Neural progenitor cell (in vitro differentiated cells): ENCODE results near the gene AGMO. TPM values are rescaled to one million over a fixed set of nuclear protein-coding genes. Genes with fewer than 3 reads are reported as not detected.

Source experiments
- DNase-seq: peaks from one replicate; pipeline ENCODE4 v3.0.0-alpha.2; 2016; ENCODE audit warnings: low spot score
- H2AFZ ChIP-seq: fragments of 200-600 bp; sonication (generic); replicated peaks from 2 replicates; pipeline ENCODE4 v1.6.1; 2016; ENCODE audit warnings: antibody characterized with exemption
- H3F3A ChIP-seq: fragments of 200-600 bp; sonication (generic); 2 replicates; pipeline ENCODE4 v1.6.1; 2016; ENCODE audit warnings: antibody characterized with exemption, low read depth
- H3K27ac ChIP-seq: fragments of 200-600 bp; sonication (generic); 2 replicates; pipeline ENCODE4 v1.5.1; 2016; ENCODE audit warnings: mild to moderate bottlenecking
- H3K27me3 ChIP-seq: fragments of 200-600 bp; sonication (generic); 2 replicates; pipeline ENCODE4 v1.6.1; 2016; ENCODE audit warnings: mild to moderate bottlenecking, moderate library complexity
- H3K36me3 ChIP-seq: fragments of 200-600 bp; sonication (generic); 2 replicates; pipeline ENCODE4 v1.5.1; 2016
- H3K4me1 ChIP-seq: fragments of 200-600 bp; sonication (generic); 2 replicates; pipeline ENCODE4 v1.6.1; 2016; ENCODE audit warnings: mixed run types
- H3K4me2 ChIP-seq: fragments of 200-600 bp; sonication (generic); 2 replicates; pipeline ENCODE4 v1.6.1; 2016
- H3K4me3 ChIP-seq: fragments of 200-600 bp; sonication (generic); 2 replicates; pipeline ENCODE4 v1.5.1; 2016
- H3K79me2 ChIP-seq: fragments of 200-600 bp; sonication (generic); 2 replicates; pipeline ENCODE4 v1.6.1; 2016; ENCODE audit warnings: low read depth
- H3K9ac ChIP-seq: fragments of 200-600 bp; sonication (generic); 2 replicates; pipeline ENCODE4 v1.6.1; 2016
- H3K9me3 ChIP-seq: fragments of 200-600 bp; sonication (generic); 2 replicates; pipeline ENCODE4 v1.5.1; 2016; ENCODE audit warnings: low read depth
- H4K20me1 ChIP-seq: fragments of 200-600 bp; sonication (generic); 2 replicates; pipeline ENCODE4 v1.6.1; 2016; ENCODE audit warnings: low read depth
- H3K27ac Mint-ChIP-seq: 3 replicates; pipeline ENCODE4 v1.8.0; 2021; ENCODE audit warnings: mixed read lengths
- H3K27me3 Mint-ChIP-seq: 2 replicates; pipeline ENCODE4 v1.8.0; 2022; ENCODE audit warnings: low read depth, mild to moderate bottlenecking, inconsistent platforms, moderate library complexity, mixed read lengths; ENCODE audit not compliant: insufficient read depth
- H3K36me3 Mint-ChIP-seq: 3 replicates; pipeline ENCODE4 v1.8.0; 2021; ENCODE audit warnings: mixed read lengths
- H3K4me1 Mint-ChIP-seq: 3 replicates; pipeline ENCODE4 v1.8.0; 2021; ENCODE audit warnings: mixed read lengths
- H3K4me3 Mint-ChIP-seq: 3 replicates; pipeline ENCODE4 v1.8.0; 2021; ENCODE audit warnings: mild to moderate bottlenecking, moderate library complexity, mixed read lengths
- H3K9me3 Mint-ChIP-seq: 3 replicates; pipeline ENCODE4 v1.8.0; 2020; ENCODE audit warnings: mixed read lengths
- CTCF ChIP-seq: fragments of 200-600 bp; sonication (generic); IDR thresholded peaks from 2 replicates; pipeline ENCODE4 v1.5.1; 2017; ENCODE audit warnings: antibody characterized with exemption, mild to moderate bottlenecking
- EZH2 ChIP-seq: fragments of 200-600 bp; sonication (generic); IDR thresholded peaks from 2 replicates; pipeline ENCODE4 v1.6.1; 2017; ENCODE audit warnings: antibody characterized with exemption, mild to moderate bottlenecking, moderate library complexity
- EZH2phosphoT487 ChIP-seq: fragments of 200-600 bp; sonication (generic); IDR thresholded peaks from 2 replicates; pipeline ENCODE4 v1.6.1; 2017; ENCODE audit warnings: antibody characterized with exemption
- total RNA-seq: library from RNA; depleted of rRNA; stranded (reverse); fragments of >200 nt; gene quantifications from 2 replicates; pipeline ENCODE4 v1.2.3, GENCODE V29; 2015; ENCODE audit warnings: low replicate concordance

AGMO gene
- total RNA-seq, 1 donor from 2014 or later: 0.30 TPM

- peaks cover 3% of the 10 kb centered on the region for H3K9me3 Mint-ChIP-seq
- H3K27ac ChIP-seq: no peak overlapping the region
- H3K9ac ChIP-seq: no peak overlapping the region
- H3K36me3 ChIP-seq: no peaks in the 10 kb centered on the region
- H3K4me1 Mint-ChIP-seq: no peaks in the 10 kb centered on the region
- H3K36me3 Mint-ChIP-seq: no peaks in the 10 kb centered on the region
- no peaks in the 10 kb centered on the region for H3K9me3 ChIP-seq
- no peak overlapping the region for H2AFZ ChIP-seq
- no peak overlapping the region for H3K4me3 ChIP-seq
- H3K79me2 ChIP-seq: no peaks in the 10 kb centered on the region
- H3K4me2 ChIP-seq: no peak overlapping the region
- no peaks in the 10 kb centered on the region for H4K20me1 ChIP-seq
- H3F3A ChIP-seq: no peaks in the 10 kb centered on the region
- TF ChIP-seq EZH2: no peak
- no peak for TF ChIP-seq CTCF
- no peak for TF ChIP-seq EZH2phosphoT487
- no peaks in the 10 kb centered on the region for H3K27me3 ChIP-seq
- no peaks in the 10 kb centered on the region for H3K27me3 Mint-ChIP-seq
- DNase-seq: no peak
- H3K4me3 Mint-ChIP-seq: no peak overlapping the region
- H3K4me1 ChIP-seq: no peaks in the 10 kb centered on the region
- no peak overlapping the region for H3K27ac Mint-ChIP-seq
These were observed 251.9 kb downstream of the AGMO start for GRCh38 chr7:15309872-15310271.

- Histone ChIP-seq H3K27me3 (no peaks in the 10 kb centered on the region), H4K20me1 (no peaks in the 10 kb centered on the region)
- H3K27ac Mint-ChIP-seq: no peak overlapping the region
These were observed 253.0 kb downstream of the AGMO start for GRCh38 chr7:15308821-15309220.

GRCh38 chr7:15306296-15306695 lies 255.5 kb downstream of the AGMO start:
- H3K9ac ChIP-seq: no peak overlapping the region
- DNase-seq: no peak
- no peak overlapping the region for H2AFZ ChIP-seq
- H3K27me3 ChIP-seq: no peaks in the 10 kb centered on the region
- H3K36me3 ChIP-seq: no peaks in the 10 kb centered on the region
- TF ChIP-seq CTCF (no peak), EZH2 (no peak), EZH2phosphoT487 (no peak)
- no peaks in the 10 kb centered on the region for H3K9me3 ChIP-seq
- H3K27ac ChIP-seq: no peak overlapping the region
- H3K4me2 ChIP-seq: no peak overlapping the region
- H4K20me1 ChIP-seq: no peaks in the 10 kb centered on the region
- no peaks in the 10 kb centered on the region for H3K79me2 ChIP-seq
- H3K4me1 ChIP-seq: no peaks in the 10 kb centered on the region
- peaks cover 2% of the 10 kb centered on the region for H3K4me1 Mint-ChIP-seq
- H3K4me3 Mint-ChIP-seq: no peak overlapping the region
- no peak overlapping the region for H3K27ac Mint-ChIP-seq
- H3K36me3 Mint-ChIP-seq: no peaks in the 10 kb centered on the region
- H3K4me3 ChIP-seq: no peak overlapping the region
- no peaks in the 10 kb centered on the region for H3K27me3 Mint-ChIP-seq
- no peaks in the 10 kb centered on the region for H3F3A ChIP-seq
- no peaks in the 10 kb centered on the region for H3K9me3 Mint-ChIP-seq

More at GRCh38 chr7:15308821-15309220, 253.0 kb downstream of the AGMO start:
- Mint-ChIP-seq H3K9me3 (peaks cover 3% of the 10 kb centered on the region), H3K4me1 (no peaks in the 10 kb centered on the region), H3K4me3 (no peak overlapping the region), H3K36me3 (no peaks in the 10 kb centered on the region), H3K27me3 (no peaks in the 10 kb centered on the region)
- DNase-seq: no peak
- H3K27ac ChIP-seq: no peak overlapping the region
- no peak overlapping the region for H3K4me2 ChIP-seq
- H3K9me3 ChIP-seq: no peaks in the 10 kb centered on the region
- no peak overlapping the region for H3K4me3 ChIP-seq
- no peak overlapping the region for H2AFZ ChIP-seq
- no peaks in the 10 kb centered on the region for H3K4me1 ChIP-seq
- no peaks in the 10 kb centered on the region for H3K79me2 ChIP-seq
- no peaks in the 10 kb centered on the region for H3F3A ChIP-seq
- H3K36me3 ChIP-seq: no peaks in the 10 kb centered on the region
- no peak overlapping the region for H3K9ac ChIP-seq
- TF ChIP-seq EZH2 (no peak), CTCF (no peak), EZH2phosphoT487 (no peak)
